Measurements from ENCODE around the gene TTC31. TPM values are rescaled to one million over a fixed set of nuclear protein-coding genes. Genes with fewer than 3 reads are reported as not detected.

Gene TTC31
- total RNA-seq, 1 donor from 2014 or later = 20.9 TPM

GRCh38 chr2:74516650-74517049 lies 33.8 kb downstream of the TTC31 start:
- no peak overlapping the region for H3K4me3 ChIP-seq (ENCODE audit: low read depth, low read length)
- no peak for TF ChIP-seq CTCF (conservative IDR thresholded peaks at IDR 0.05; ENCODE audit: low read depth, low read length)
- DNase-seq (ENCODE audit: low read depth) = no peak

DNA sequence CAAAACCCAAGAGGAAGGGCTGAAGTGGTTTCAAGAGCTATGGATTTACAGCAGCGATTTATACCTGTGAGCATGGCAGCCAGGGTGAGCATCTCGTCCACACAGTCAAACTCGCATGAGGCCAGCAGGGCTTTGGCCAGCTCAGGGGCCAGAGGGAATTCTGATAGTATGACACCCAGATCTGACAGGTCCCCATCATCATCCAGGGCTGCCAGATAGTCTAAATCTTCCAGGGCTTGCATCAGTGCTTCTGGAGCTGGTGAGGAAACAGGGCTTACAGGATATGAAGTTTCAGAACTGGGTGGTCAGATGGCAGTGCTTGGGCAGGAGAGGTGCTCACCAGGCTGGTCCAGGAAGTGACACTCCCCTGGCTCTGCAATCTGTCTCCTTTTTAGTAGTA lies 39.6 kb downstream of the TTC31 start:
- no peak for TF ChIP-seq CTCF (conservative IDR thresholded peaks at IDR 0.05; ENCODE audit: low read depth, low read length)
- no peak for DNase-seq (ENCODE audit: low read depth)
- H3K4me3 ChIP-seq (ENCODE audit: low read depth, low read length) = no peak overlapping the region

DNA sequence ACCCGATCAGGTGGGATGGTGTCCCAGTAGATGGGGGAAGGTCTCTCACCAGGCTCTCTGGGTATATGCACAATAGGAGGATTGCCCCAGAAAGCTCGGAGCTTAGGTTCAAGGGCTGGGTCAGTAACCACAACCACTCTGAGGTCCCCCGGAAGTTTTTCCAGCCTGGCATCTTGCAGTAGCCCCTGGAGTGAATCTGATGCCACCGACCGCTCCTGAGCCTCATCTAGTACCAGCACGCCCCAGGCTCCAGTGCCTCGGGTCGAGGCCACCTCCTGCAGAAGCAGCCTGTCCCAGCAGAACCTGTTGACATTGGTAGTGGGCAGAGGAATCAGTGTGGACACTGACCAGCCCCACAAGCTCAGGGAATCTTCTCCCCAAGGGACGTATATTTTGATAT lies 41.1 kb downstream of the TTC31 start:
- DNase-seq (ENCODE audit: low read depth) = no peak
- no peak overlapping the region for H3K4me3 ChIP-seq (ENCODE audit: low read depth, low read length)
- no peak for TF ChIP-seq CTCF (conservative IDR thresholded peaks at IDR 0.05; ENCODE audit: low read depth, low read length)

DNA sequence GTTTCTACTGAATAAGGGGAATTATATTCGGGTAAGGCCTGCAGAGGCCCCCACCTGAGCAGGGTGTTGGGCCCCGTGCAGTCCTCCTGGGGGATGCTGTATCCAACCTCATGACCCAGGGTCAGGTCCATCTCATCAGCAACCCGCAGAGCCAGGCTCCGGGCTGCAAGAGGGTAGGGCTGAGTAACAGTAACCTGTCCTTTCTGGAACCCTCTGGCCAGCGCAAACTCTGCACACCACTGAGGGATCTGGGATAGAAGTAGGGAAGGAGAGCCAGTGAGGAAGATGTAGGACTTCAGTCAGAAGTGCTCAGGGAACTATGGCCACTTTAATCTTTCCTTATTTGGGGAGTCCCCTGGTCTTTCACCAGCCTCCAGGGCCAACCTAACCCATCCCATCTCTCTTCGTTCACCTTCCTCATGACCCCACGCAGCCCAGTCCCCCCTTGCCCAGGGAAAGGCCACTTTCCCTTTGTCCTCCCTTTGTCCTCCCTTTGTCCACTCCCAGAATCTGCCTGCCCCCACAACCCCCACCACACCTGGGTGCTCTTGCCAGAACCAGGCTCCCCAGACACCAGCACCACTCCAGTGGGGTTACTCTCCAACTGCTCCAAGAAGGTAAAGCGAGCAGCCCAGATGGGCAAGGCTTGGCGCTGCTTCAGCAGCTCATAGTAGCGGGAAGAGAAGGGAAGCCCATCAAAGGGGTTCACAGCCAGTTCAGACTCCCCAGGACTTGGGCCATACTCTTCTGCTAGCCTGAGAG lies 42.3 kb downstream of the TTC31 start:
- no peak overlapping the region for H3K4me3 ChIP-seq (ENCODE audit: low read depth, low read length)
- no peak for TF ChIP-seq CTCF (conservative IDR thresholded peaks at IDR 0.05; ENCODE audit: low read depth, low read length)
- no peak for DNase-seq (ENCODE audit: low read depth)

DNA sequence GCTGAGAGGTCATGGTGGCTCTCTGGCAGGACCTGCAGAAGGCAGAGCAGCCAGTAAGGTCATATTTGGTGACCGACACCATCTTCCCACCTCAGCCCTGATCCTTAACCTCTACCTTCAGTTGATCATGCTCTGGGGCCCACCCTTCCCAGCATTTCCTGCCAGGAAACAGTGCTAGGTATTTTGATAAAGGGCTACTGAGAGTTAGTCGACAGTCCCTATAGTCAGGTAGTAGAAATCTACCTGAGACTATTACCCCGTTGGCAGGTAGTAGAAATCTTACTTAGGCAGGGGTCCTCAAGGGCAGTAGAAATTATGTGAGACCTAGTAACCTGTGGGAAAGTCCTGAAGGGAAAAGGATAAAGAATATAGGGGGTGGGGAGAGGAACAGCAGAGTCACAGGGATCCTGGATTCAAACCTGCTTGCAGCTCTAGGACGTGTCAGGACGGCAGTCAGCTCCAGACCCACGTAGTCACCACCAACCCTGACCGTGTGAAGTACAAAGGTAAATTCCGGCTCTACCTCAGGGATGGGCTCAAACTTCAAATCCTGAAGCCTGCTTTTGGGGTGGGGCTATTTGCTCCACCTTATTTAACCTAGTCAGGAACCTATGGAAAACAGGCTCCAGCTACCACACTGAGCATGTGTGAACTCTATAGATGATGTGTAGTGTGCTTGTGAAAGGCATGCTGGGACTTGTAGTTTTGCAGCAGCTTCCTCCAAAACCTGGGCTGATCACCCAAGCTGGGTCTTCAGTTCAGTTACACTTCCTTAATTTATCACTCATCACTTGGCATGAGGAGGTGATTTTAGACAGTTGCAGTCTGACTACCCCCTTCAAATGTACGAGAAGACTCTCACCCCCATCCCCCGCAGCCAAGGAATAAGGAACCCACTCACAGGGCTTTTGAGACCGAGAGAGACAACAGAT lies 43.1 kb downstream of the TTC31 start, which contains the start of gene DQX1:
Gene DQX1 (minus strand): TSS at position 515 of the 932 bp plus-strand sequence. CDS start 502 bp downstream, at position 13.
- no peak within 1 kb of the TSS for H3K4me3 ChIP-seq (ENCODE audit: low read depth, low read length)
- no peak for TF ChIP-seq CTCF (conservative IDR thresholded peaks at IDR 0.05; ENCODE audit: low read depth, low read length)
- no peak for DNase-seq (ENCODE audit: low read depth)

DNA sequence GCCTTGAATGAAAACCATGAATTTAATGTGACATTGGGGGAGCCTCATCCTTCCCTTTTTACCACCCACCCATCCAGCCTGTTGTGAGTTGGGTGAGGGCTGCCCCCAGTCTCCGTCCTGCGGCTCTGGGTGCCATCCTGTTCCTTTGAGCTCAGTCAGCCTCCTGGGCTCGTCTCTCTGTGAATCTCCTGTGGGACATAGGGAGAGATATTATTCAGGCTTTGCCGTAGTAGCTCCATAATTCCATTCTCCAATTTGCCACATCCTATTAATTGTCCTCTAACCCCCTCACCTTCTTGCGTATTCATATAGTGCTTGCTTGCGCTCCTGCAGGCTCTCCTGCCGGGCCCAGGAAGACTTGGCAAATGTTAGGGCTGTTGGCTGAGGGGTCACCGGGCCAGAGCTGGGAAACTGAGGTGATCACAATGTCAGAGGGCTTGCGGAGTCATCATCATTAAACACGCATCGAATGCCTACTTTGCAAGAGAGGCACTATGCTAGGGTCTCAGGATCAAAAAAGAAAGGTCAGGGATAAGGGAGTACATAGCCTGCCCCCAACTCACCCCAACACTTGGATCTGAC lies 43.9 kb downstream of the TTC31 start:
- TF ChIP-seq CTCF (conservative IDR thresholded peaks at IDR 0.05; ENCODE audit: low read depth, low read length) = no peak
- no peak for DNase-seq (ENCODE audit: low read depth)
- no peak overlapping the region for H3K4me3 ChIP-seq (ENCODE audit: low read depth, low read length)

Data from epithelial cell of proximal tubule (primary cell).